Tibial nerve (tissue), 4 donors: ENCODE results near the gene ARHGAP23. TPM values are rescaled to one million over a fixed set of nuclear protein-coding genes. Genes with fewer than 3 reads are reported as not detected.
"Not testable (repeated sequence)": the region's sequence is repeated elsewhere in the genome, so short reads cannot be mapped to it uniquely, and the experiment has no call there.

Experiments
- DNase-seq, 2 donors: peaks; one replicate each; pipeline ENCODE4 v3.0.0-alpha.2; 2019; ENCODE audit warnings: low spot score in 2 of 2
- H3K27ac ChIP-seq, 4 donors: fragments of 200-600 bp; sonication (generic) in 3 of 4; one replicate each; pipeline ENCODE4 v1.5.1; 2017 to 2019; ENCODE audit warnings: mild to moderate bottlenecking in 1 of 4
- H3K27me3 ChIP-seq, 2 donors: fragments of 200-600 bp; sonication (generic) in 1 of 2; one replicate each; pipeline versions ENCODE4 v1.5.1 to v1.6.0; 2017 to 2019
- H3K36me3 ChIP-seq, 3 donors: fragments of 200-600 bp; sonication (generic); one replicate each; pipeline ENCODE4 v1.5.1; 2018 to 2019
- H3K4me1 ChIP-seq, 4 donors: fragments of 200-600 bp; sonication (generic) in 3 of 4; one replicate each; pipeline ENCODE4 v1.5.1; 2017 to 2019
- H3K4me3 ChIP-seq, 4 donors: fragments of 200-600 bp; sonication (generic) in 3 of 4; one replicate each; pipeline ENCODE4 v1.5.1; 2017 to 2019; ENCODE audit warnings: mild to moderate bottlenecking in 1 of 4, moderate library complexity in 1 of 4
- H3K9me3 ChIP-seq, 4 donors: fragments of 200-600 bp; sonication (generic) in 3 of 4; one replicate each; pipeline ENCODE4 v1.5.1; 2017 to 2019
- EP300 ChIP-seq, 2 donors: sonication (generic); formaldehyde crosslinking; IDR thresholded peaks; one replicate each; pipeline ENCODE4 v1.6.1; 2017; ENCODE audit warnings: antibody characterized with exemption in 2 of 2, mild to moderate bottlenecking in 1 of 2
- POLR2A ChIP-seq, 2 donors: fragments of 450-650 bp; IDR thresholded peaks; one replicate each; pipeline ENCODE4 v1.6.1; 2017; ENCODE audit warnings: antibody characterized with exemption in 2 of 2, mild to moderate bottlenecking in 2 of 2, moderate library complexity in 2 of 2
- WGBS, 2 donors: methylation state at CpG; one replicate each; pipeline ENCODE4 v1.1.5; 2018; 5-methylcytosine and 5-hydroxymethylcytosine counted together
- total RNA-seq, 4 donors: library from RNA; depleted of rRNA; stranded (reverse); fragments of >200 nt; gene quantifications; one replicate each; pipeline ENCODE4 v1.1.0, GENCODE V29; 2016
- TF ChIP-seq, protein P1 (sequence below), 5 experiments: fragments of 200-600 bp in 3 of 5; fragments of 450-650 bp in 2 of 5; sonication (generic) in 3 of 5; IDR thresholded peaks; one replicate each; pipeline ENCODE4 v1.5.1; 2016 to 2019; ENCODE audit warnings: antibody characterized with exemption in 5 of 5, mild to moderate bottlenecking in 3 of 5, moderate library complexity in 2 of 5

The ARHGAP23 gene
- total RNA-seq, 4 donors from 2014 or later = 41.0 to 80.7 (median 65.7) TPM

DNA sequence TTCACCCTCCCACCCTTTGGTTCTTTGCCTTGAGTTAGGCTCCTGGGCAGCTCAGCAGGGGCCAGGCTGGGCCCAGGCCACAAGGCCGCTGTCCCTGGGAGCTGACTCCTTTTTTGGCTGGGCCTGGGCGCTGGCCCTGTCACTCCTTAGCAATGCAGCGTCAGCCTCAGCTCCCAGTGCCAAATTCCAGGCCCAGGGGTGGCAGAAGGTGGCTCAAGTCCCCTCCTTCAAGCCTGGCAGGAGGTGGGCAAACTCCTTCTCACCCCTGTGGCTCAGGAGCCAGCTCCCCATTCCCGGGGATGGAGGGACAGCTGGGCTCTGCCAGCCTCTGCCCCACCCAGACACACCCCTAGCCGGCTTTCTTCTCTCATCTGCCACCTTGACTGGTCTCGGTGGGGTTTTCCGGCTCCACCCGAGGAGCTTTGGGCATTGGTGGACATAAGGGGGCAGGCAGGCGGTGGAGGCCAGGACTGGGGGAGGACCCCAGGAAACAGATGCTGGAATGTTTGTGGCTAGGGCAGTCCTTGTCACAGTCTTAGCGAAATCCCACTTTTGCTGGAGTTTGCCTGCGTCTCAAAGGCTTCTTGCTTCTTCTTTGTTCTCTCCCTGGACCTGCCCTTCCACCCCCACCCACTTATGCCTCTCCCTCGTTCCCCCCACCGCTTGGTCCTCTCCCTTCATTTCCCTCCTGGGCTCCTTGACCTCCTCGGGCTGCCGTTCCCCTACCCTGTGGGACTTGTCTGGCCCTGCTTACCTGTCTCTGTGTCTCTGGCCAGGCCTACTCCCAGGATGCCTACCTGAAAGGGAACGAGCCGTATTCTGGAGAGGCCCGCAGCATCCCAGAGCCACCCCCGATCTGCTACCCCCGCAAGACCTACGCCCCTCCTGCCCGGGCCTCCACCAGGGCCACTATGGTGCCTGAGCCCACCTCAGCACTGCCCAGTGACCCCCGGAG, 37.4 kb downstream of the ARHGAP23 start:
- peak overlapping the region; percentile 88 to 99 (median 96) for H3K27ac ChIP-seq
- no peak for TF ChIP-seq EP300 (IDR thresholded peaks at IDR 0.05)
- TF ChIP-seq POLR2A (IDR thresholded peaks at IDR 0.05) = no peak
- TF ChIP-seq, protein P1, sequence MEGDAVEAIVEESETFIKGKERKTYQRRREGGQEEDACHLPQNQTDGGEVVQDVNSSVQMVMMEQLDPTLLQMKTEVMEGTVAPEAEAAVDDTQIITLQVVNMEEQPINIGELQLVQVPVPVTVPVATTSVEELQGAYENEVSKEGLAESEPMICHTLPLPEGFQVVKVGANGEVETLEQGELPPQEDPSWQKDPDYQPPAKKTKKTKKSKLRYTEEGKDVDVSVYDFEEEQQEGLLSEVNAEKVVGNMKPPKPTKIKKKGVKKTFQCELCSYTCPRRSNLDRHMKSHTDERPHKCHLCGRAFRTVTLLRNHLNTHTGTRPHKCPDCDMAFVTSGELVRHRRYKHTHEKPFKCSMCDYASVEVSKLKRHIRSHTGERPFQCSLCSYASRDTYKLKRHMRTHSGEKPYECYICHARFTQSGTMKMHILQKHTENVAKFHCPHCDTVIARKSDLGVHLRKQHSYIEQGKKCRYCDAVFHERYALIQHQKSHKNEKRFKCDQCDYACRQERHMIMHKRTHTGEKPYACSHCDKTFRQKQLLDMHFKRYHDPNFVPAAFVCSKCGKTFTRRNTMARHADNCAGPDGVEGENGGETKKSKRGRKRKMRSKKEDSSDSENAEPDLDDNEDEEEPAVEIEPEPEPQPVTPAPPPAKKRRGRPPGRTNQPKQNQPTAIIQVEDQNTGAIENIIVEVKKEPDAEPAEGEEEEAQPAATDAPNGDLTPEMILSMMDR (IDR thresholded peaks at IDR 0.05) = no peak
- WGBS, 2 donors = 36 to 41% methylated on average over 19 to 23 of the region's 23 CpGs
- H3K4me3 ChIP-seq = peak overlapping the region; percentile 33 to 58 (median 40)
- H3K27me3 ChIP-seq = no peaks in the 10 kb centered on the region
- no peaks in the 10 kb centered on the region for H3K9me3 ChIP-seq
- peaks cover 0 to 66% (median 0%) of the 10 kb centered on the region in 3 donors for H3K36me3 ChIP-seq
- peak; percentile 50 for DNase-seq
- peaks cover 0 to 82% (median 44%) of the 10 kb centered on the region in 4 donors for H3K4me1 ChIP-seq

DNA sequence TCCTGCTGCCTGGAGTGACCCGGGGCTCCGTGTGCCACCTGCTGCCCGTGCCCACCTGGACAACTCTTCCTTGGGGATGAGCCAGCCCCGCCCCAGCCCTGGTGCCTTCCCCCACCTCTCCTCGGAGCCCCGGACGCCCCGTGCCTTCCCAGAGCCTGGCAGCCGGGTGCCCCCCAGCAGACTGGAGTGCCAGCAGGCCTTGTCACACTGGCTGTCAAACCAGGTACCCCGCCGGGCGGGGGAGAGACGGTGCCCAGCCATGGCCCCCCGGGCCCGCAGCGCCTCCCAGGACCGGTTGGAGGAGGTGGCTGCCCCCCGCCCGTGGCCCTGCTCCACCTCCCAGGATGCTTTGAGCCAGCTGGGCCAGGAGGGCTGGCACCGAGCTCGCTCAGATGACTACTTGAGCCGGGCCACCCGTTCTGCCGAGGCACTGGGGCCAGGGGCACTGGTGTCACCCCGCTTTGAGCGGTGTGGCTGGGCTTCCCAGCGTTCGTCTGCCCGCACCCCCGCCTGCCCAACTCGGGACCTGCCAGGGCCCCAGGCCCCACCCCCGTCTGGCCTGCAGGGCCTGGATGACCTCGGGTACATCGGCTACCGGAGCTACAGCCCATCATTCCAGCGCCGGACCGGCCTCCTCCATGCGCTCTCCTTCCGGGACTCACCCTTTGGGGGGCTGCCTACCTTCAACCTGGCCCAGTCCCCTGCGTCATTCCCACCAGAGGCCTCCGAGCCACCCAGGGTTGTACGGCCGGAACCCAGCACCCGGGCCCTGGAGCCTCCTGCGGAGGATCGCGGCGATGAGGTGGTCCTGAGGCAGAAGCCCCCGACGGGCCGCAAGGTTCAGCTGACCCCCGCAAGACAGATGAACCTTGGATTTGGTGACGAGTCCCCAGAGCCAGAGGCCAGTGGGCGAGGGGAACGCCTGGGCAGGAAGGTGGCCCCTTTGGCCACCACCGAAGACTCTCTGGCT, 38.4 kb downstream of the ARHGAP23 start:
- H3K27me3 ChIP-seq = no peaks in the 10 kb centered on the region
- peak overlapping the region; percentile 88 to 99 (median 96) for H3K27ac ChIP-seq
- WGBS, 2 donors = 75 to 79% methylated on average over 15 to 43 of the region's 57 CpGs
- peaks cover 0 to 63% (median 0%) of the 10 kb centered on the region in 3 donors for H3K36me3 ChIP-seq
- DNase-seq = no peak
- peak overlapping the region in 2 of 4 donors; percentile 46 to 58 for H3K4me3 ChIP-seq
- TF ChIP-seq POLR2A (IDR thresholded peaks at IDR 0.05) = no peak
- TF ChIP-seq, protein P1 (IDR thresholded peaks at IDR 0.05) = no peak
- no peak for TF ChIP-seq EP300 (IDR thresholded peaks at IDR 0.05)
- H3K9me3 ChIP-seq = no peaks in the 10 kb centered on the region
- peaks cover 0 to 78% (median 44%) of the 10 kb centered on the region in 4 donors for H3K4me1 ChIP-seq

DNA sequence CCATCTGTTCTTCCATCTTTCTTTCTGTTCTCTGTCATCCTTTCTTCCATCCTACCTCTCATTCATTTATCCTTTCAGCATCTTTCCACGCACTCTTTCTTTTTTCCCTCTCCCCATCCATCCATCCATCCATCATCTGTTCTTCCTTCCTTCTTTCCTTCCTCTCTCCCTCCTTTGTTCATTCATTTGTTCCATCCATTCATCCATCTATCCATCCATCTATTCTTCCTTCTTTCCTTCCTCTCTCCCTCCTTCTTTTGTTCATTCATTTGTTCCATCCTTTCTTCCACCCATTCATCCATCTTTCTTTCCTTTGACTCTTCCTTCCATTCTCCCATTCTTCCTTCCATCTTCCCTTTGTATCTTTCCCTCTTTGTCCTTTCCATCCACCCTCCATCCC, 39.2 kb downstream of the ARHGAP23 start:
- Histone ChIP-seq H3K9me3 (no peaks in the 10 kb centered on the region), H3K4me3 (no peak overlapping the region), H3K4me1 (peaks cover 0 to 82% (median 44%) of the 10 kb centered on the region in 4 donors), H3K36me3 (peaks cover 0 to 71% (median 0%) of the 10 kb centered on the region in 3 donors), H3K27me3 (no peaks in the 10 kb centered on the region), H3K27ac (peak overlapping the region in 3 of 4 donors; percentile 70 to 97 (median 96))
- TF ChIP-seq EP300 (IDR thresholded peaks at IDR 0.05) (no peak), POLR2A (IDR thresholded peaks at IDR 0.05) (no peak)
- TF ChIP-seq, protein P1 (IDR thresholded peaks at IDR 0.05) = no peak
- no peak for DNase-seq
- WGBS, 2 donors = 0 to 37% methylated on average over 1 of the region's 1 CpG

DNA sequence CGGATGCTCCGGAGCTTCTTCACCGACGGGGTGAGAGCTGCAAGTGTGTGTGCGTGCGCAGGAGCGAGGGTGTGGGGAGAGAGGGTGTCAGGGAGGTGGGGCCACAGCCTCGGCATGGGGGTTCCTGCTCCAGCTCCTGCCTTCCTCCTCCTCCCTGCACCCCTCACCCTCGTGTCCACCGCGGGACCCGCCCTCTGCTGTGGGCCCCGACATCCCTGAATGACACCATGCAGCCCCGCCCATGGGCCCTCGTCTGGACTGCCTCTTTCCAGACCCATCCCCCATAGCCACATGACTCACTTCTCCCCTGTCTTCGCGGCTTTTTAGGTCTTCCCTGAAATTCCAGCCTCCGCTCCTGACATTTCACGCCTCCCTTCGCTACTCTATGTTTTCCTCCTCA, 41.6 kb downstream of the ARHGAP23 start:
- peak overlapping the region in 3 of 4 donors; percentile 8 to 70 (median 63) for H3K27ac ChIP-seq
- peaks cover 0 to 83% (median 0%) of the 10 kb centered on the region in 3 donors for H3K36me3 ChIP-seq
- H3K4me1 ChIP-seq = peaks cover 0 to 61% (median 28%) of the 10 kb centered on the region in 4 donors
- H3K9me3 ChIP-seq = no peaks in the 10 kb centered on the region
- DNase-seq = no peak
- TF ChIP-seq EP300 (IDR thresholded peaks at IDR 0.05) (no peak), POLR2A (IDR thresholded peaks at IDR 0.05) (no peak)
- TF ChIP-seq, protein P1 (IDR thresholded peaks at IDR 0.05) = no peak
- no peaks in the 10 kb centered on the region for H3K27me3 ChIP-seq
- 56 to 59% methylated on average over 20 of the region's 20 CpGs for WGBS, 2 donors
- H3K4me3 ChIP-seq = no peak overlapping the region

DNA sequence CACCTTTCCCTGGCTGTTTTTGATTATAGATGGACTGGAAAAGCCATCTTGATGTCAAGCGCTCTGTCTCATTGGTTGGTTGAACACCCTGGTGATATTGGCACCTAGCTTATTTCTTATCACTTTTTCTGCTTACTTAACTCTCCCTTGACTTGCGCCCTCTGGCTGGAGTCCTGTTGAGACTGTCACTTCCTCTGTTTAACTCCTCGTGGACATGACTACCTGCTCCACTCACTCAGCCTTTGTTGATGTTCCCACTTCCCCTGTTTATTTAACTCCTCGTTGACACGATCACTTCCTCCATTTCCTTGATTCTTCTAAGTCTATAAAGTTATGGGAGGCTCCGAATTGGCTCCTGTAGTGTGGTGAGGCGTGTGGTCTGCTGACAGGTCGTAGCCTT, 43.0 kb downstream of the ARHGAP23 start:
- peaks cover 0 to 95% (median 0%) of the 10 kb centered on the region in 3 donors for H3K36me3 ChIP-seq
- H3K4me3 ChIP-seq, H3K27me3 ChIP-seq, H3K9me3 ChIP-seq, DNase-seq: not testable (repeated sequence)
- H3K4me1 ChIP-seq = peaks cover 0 to 56% (median 19%) of the 10 kb centered on the region in 4 donors
- H3K27ac ChIP-seq = peak overlapping the region in 1 of 4 donors; percentile 33
- WGBS, 2 donors = 75 to 79% methylated on average over 8 of the region's 8 CpGs
